SU-DHL-6 (cell line): Measurements from ENCODE around the gene MED27.

Experiments used
- EZH2phosphoT487 ChIP-seq: fragments of 200-600 bp; sonication (generic), shearing (Covaris generic); conservative IDR thresholded peaks from 2 replicates; pipeline ENCODE4 v1.6.1; 2018; ENCODE audit warnings: mild to moderate bottlenecking, antibody characterized with exemption, low read length, moderate library complexity, mixed read lengths
- TF ChIP-seq, protein P1 (sequence below): fragments of 200-600 bp; sonication (generic); IDR thresholded peaks from one replicate; pipeline ENCODE4 v1.5.1; 2017; ENCODE audit warnings: antibody characterized with exemption, mild to moderate bottlenecking, low read length, moderate library complexity; ENCODE audit not compliant: insufficient read depth, poor library complexity, severe bottlenecking

DNA sequence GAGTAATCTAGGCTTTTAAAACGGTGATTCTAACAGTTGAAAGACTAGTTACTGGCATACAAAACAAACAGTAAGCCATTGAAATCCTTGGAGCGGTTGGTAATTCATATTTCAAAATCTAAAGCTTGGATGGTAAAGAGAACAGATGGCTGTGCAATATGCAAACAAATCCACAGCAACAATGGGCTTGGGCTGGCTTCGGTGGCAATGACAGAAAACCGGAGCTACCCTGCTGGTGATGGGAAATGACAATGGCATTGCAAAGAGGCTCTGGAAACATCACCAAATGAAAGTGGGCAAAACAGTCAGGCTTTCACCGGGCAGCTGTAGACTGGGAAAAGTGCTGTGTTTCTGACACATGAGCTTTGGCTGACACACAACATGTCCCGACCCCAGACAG is 42.2 kb downstream of the MED27 start:
- TF ChIP-seq, protein P1, sequence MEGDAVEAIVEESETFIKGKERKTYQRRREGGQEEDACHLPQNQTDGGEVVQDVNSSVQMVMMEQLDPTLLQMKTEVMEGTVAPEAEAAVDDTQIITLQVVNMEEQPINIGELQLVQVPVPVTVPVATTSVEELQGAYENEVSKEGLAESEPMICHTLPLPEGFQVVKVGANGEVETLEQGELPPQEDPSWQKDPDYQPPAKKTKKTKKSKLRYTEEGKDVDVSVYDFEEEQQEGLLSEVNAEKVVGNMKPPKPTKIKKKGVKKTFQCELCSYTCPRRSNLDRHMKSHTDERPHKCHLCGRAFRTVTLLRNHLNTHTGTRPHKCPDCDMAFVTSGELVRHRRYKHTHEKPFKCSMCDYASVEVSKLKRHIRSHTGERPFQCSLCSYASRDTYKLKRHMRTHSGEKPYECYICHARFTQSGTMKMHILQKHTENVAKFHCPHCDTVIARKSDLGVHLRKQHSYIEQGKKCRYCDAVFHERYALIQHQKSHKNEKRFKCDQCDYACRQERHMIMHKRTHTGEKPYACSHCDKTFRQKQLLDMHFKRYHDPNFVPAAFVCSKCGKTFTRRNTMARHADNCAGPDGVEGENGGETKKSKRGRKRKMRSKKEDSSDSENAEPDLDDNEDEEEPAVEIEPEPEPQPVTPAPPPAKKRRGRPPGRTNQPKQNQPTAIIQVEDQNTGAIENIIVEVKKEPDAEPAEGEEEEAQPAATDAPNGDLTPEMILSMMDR = no peak
- TF ChIP-seq EZH2phosphoT487 = no peak
